IPS-15b (cell line): ENCODE results near the gene MRPS15.
"Not testable (repeated sequence)": the region's sequence is repeated elsewhere in the genome, so short reads cannot be mapped to it uniquely, and the experiment has no call there.

ENCODE experiments used
- H3K27me3 ChIP-seq: one replicate; pipeline ENCODE4 v1.6.1; 2013; ENCODE audit warnings: low read length; ENCODE audit not compliant: control insufficient read depth, insufficient read depth
- H3K36me3 ChIP-seq: one replicate; pipeline ENCODE4 v1.6.1; 2013; ENCODE audit warnings: low read length; ENCODE audit not compliant: control insufficient read depth, insufficient read depth
- H3K4me1 ChIP-seq: one replicate; pipeline ENCODE4 v1.6.1; 2013; ENCODE audit warnings: mild to moderate bottlenecking, low read length; ENCODE audit not compliant: control insufficient read depth, insufficient read depth
- H3K4me3 ChIP-seq: one replicate; pipeline ENCODE4 v1.5.1; 2013; ENCODE audit warnings: low read depth, low read length
- H3K9ac ChIP-seq: one replicate; pipeline ENCODE4 v1.6.1; 2013; ENCODE audit warnings: low read depth, mild to moderate bottlenecking, low read length
- H3K9me3 ChIP-seq: one replicate; pipeline ENCODE4 v1.6.1; 2013; ENCODE audit warnings: mild to moderate bottlenecking, low read length; ENCODE audit not compliant: control insufficient read depth, insufficient read depth

MRPS15 gene

GRCh38 chr1:36463803-36464604 lies at the start of gene MRPS15:
Gene MRPS15, minus strand, starts transcription at chr1:36464384. Its CDS starts 109 bp downstream, at chr1:36464275.
- peak within 1 kb of the TSS; percentile 88 for H3K9ac ChIP-seq
- H3K27me3 ChIP-seq, result peaks cover 38% of the 10 kb centered on the region
- peaks cover 2% of the 10 kb centered on the region for H3K4me1 ChIP-seq
- H3K9me3 ChIP-seq, result no peaks in the 10 kb centered on the region
- peaks cover 19% of the 10 kb centered on the region for H3K36me3 ChIP-seq
- H3K4me3 ChIP-seq, result peak within 1 kb of the TSS; percentile 100

DNA sequence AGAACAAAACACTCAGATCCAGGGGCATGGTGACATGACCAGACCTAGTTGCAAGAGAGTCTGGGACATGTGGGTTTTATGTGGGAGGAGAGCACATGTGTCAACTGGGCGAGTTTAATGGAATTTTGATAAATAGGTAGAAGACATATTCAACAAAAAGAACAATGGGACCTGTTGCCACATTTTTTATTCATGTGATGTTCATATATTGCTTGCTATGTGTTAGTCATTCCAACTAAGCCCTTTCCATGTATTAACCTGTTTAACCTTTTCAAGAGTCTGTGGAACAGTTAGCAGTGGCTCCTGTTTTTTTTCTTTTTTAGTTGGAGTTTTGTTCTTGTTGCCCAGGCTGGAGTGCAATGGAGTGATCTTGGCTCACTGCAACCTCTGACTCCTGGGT lies 48.7 kb upstream of the MRPS15 start:
- no peak overlapping the region for H3K4me3 ChIP-seq
- H3K36me3 ChIP-seq, result no peaks in the 10 kb centered on the region
- H3K9ac ChIP-seq, result no peak overlapping the region
- H3K9me3 ChIP-seq, result no peaks in the 10 kb centered on the region
- no peaks in the 10 kb centered on the region for H3K4me1 ChIP-seq
- H3K27me3 ChIP-seq, result no peaks in the 10 kb centered on the region

GRCh38 chr1:36511804-36512798 lies 47.9 kb upstream of the MRPS15 start:
- Histone ChIP-seq H3K4me3 (no peak overlapping the region), H3K27me3 (no peaks in the 10 kb centered on the region), H3K4me1 (no peaks in the 10 kb centered on the region), H3K36me3 (no peaks in the 10 kb centered on the region), H3K9ac (no peak overlapping the region), H3K9me3 (no peaks in the 10 kb centered on the region)

GRCh38 chr1:36511220-36511619 lies 47.0 kb upstream of the MRPS15 start:
- H3K9me3 ChIP-seq, H3K36me3 ChIP-seq, H3K27me3 ChIP-seq, H3K9ac ChIP-seq, H3K4me1 ChIP-seq, H3K4me3 ChIP-seq: not testable (repeated sequence)

- no peak overlapping the region for H3K9ac ChIP-seq
- H3K36me3 ChIP-seq, result no peaks in the 10 kb centered on the region
- H3K4me1 ChIP-seq, result no peaks in the 10 kb centered on the region
- no peak overlapping the region for H3K4me3 ChIP-seq
- no peaks in the 10 kb centered on the region for H3K27me3 ChIP-seq
- no peaks in the 10 kb centered on the region for H3K9me3 ChIP-seq
These were observed 46.2 kb upstream of the MRPS15 start for GRCh38 chr1:36510418-36510817.

DNA sequence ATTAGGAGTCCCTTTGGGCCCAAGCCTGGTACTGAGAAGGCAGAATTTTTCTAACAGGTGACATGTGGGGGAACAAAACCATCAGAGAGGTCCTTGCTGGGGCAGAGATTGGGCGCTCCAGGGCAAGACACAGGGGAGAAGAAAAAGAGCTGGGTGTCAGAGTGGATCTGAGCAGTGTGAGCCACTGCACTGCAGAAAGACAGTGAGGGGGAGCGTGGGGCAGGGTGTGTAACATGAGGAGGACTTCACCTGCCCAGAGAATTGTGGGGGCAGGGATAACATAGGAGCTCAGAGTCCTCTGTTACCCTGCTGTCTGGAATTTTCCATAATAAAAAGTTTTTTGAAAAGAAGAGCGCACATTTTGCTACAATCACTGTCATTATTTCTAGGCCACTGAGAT lies 44.1 kb upstream of the MRPS15 start:
- Histone ChIP-seq H3K36me3 (no peaks in the 10 kb centered on the region), H3K4me3 (no peak overlapping the region), H3K9me3 (no peaks in the 10 kb centered on the region), H3K9ac (no peak overlapping the region), H3K4me1 (no peaks in the 10 kb centered on the region), H3K27me3 (no peaks in the 10 kb centered on the region)

- Histone ChIP-seq H3K27me3 (no peaks in the 10 kb centered on the region), H3K9ac (no peak overlapping the region), H3K36me3 (no peaks in the 10 kb centered on the region), H3K4me3 (no peak overlapping the region), H3K4me1 (no peaks in the 10 kb centered on the region), H3K9me3 (no peaks in the 10 kb centered on the region)
These were observed 42.2 kb upstream of the MRPS15 start for GRCh38 chr1:36506276-36506920.

DNA sequence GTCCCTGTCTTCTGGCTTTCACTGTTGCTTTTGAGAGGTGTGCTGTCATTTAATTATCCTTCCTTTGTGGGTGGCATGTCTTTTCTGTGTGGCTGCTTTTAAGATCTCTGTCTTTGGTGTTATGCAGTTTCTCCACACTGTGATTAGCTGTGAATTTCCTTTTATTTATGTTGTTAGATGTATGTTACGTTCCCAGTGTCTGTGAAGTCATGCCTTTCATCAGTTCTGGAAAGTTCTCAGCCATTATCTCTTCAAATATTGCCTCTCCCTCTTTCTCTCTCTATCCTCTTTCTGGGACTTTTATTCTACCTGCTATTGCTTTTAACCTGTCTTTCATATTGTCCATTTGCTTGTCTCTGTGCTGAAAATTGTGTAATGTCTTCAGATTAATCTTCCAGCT lies 39.5 kb upstream of the MRPS15 start:
- Histone ChIP-seq H3K4me1 (no peaks in the 10 kb centered on the region), H3K9me3 (no peaks in the 10 kb centered on the region), H3K36me3 (no peaks in the 10 kb centered on the region), H3K27me3 (no peaks in the 10 kb centered on the region), H3K4me3 (no peak overlapping the region), H3K9ac (no peak overlapping the region)

DNA sequence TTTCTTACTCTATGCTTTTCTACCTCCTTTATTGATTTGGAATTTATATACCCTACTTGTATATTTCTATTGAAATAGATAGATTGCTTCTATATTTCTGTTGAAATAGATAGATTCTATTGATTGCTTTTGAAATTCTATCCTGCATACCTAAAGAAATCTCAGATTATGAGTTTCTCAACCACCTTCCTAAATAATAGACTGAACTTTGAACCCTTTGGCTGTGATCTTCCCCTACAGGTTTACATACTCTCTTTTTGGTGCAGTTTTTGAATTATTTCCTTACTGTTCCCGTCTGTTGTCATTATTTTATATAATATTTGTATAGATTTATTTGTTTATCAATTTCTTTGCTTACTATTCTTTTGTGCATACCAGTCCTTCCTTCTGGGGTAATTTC lies 39.0 kb upstream of the MRPS15 start:
- Histone ChIP-seq H3K4me3 (no peak overlapping the region), H3K36me3 (no peaks in the 10 kb centered on the region), H3K4me1 (no peaks in the 10 kb centered on the region), H3K9ac (no peak overlapping the region), H3K27me3 (no peaks in the 10 kb centered on the region), H3K9me3 (no peaks in the 10 kb centered on the region)

GRCh38 chr1:36502616-36503015 lies 38.4 kb upstream of the MRPS15 start:
- Histone ChIP-seq H3K4me3 (no peak overlapping the region), H3K27me3 (no peaks in the 10 kb centered on the region), H3K9me3 (no peaks in the 10 kb centered on the region), H3K9ac (no peak overlapping the region), H3K4me1 (no peaks in the 10 kb centered on the region), H3K36me3 (no peaks in the 10 kb centered on the region)

DNA sequence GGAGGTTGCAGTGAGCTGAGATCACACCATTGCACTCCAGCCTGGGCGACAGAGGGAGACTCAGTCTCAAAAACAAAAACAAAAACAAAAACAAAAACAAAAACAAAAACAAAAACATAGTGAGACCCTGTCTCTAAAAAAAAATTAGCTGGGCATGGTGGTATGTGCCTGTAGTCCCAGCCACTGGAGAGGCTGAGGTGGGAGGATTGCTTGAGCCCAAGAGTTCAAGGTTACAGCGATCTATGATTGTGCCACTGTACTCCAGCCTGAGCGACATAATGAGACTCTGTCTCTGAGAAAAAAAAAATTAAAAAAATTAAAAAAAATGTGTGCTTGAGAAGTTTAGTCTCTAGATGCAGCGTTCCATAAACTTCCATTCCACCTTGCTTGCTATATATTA lies 37.7 kb upstream of the MRPS15 start:
- not testable (repeated sequence) for H3K9me3 ChIP-seq, H3K9ac ChIP-seq, H3K27me3 ChIP-seq, H3K4me1 ChIP-seq, H3K36me3 ChIP-seq, H3K4me3 ChIP-seq
